BE2C (cell line): ENCODE data around the gene SPACA6.
"Not testable (repeated sequence)": the region's sequence is repeated elsewhere in the genome, so short reads cannot be mapped to it uniquely, and the experiment has no call there.

Experiments used
- DNase-seq: peaks from one replicate; pipeline ENCODE4 v3.0.0-alpha.2; 2020
- H3K27me3 ChIP-seq: fragments of 250-450 bp; sonication (Bioruptor Pico); 2 replicates; pipeline ENCODE4 v1.5.1; 2020; ENCODE audit warnings: mild to moderate bottlenecking
- H3K36me3 ChIP-seq: fragments of 250-450 bp; sonication (Bioruptor Pico); 2 replicates; pipeline ENCODE4 v1.5.1; 2020; ENCODE audit warnings: mild to moderate bottlenecking
- H3K4me1 ChIP-seq: fragments of 250-450 bp; sonication (Bioruptor Pico); 2 replicates; pipeline ENCODE4 v1.5.1; 2020
- H3K4me3 ChIP-seq: 2 replicates; pipeline ENCODE4 v1.5.1; 2011; ENCODE audit warnings: low read depth, low read length
- H3K9me3 ChIP-seq: fragments of 250-450 bp; sonication (Bioruptor Pico); 2 replicates; pipeline ENCODE4 v1.5.1; 2020
- CTCF ChIP-seq: IDR thresholded peaks from 2 replicates; pipeline ENCODE4 v1.5.1; 2012; ENCODE audit warnings: mild to moderate bottlenecking, low read depth, low read length

The SPACA6 gene

GRCh38 chr19:51668216-51668615, 24.9 kb upstream of the SPACA6 start:
- no peak for TF ChIP-seq CTCF
- Histone ChIP-seq H3K36me3 (no peaks in the 10 kb centered on the region), H3K4me3 (no peak overlapping the region), H3K4me1 (no peaks in the 10 kb centered on the region), H3K27me3 (peaks cover 9% of the 10 kb centered on the region), H3K9me3 (no peaks in the 10 kb centered on the region)
- DNase-seq, result no peak

- peak; percentile 52 for TF ChIP-seq CTCF
- not testable (repeated sequence) for H3K36me3 ChIP-seq, DNase-seq, H3K9me3 ChIP-seq, H3K4me1 ChIP-seq, H3K27me3 ChIP-seq, H3K4me3 ChIP-seq
These were observed 17.1 kb upstream of the SPACA6 start for GRCh38 chr19:51675911-51676565.

- H3K4me1 ChIP-seq, result no peaks in the 10 kb centered on the region
- no peak for TF ChIP-seq CTCF
- peaks cover 2% of the 10 kb centered on the region; the same call in 1 of the 2 replicates for H3K9me3 ChIP-seq
- H3K27me3 ChIP-seq, result no peaks in the 10 kb centered on the region
- no peak for DNase-seq
- no peaks in the 10 kb centered on the region for H3K36me3 ChIP-seq
- H3K4me3 ChIP-seq, result no peak overlapping the region
These were observed 16.5 kb upstream of the SPACA6 start for GRCh38 chr19:51676566-51677083.

GRCh38 chr19:51680474-51680873, 12.7 kb upstream of the SPACA6 start:
- no peak for DNase-seq
- Histone ChIP-seq H3K36me3 (no peaks in the 10 kb centered on the region), H3K27me3 (no peaks in the 10 kb centered on the region), H3K9me3 (peaks cover 2% of the 10 kb centered on the region; the same call in 1 of the 2 replicates), H3K4me1 (no peaks in the 10 kb centered on the region), H3K4me3 (no peak overlapping the region)
- no peak for TF ChIP-seq CTCF

- peaks cover 2% of the 10 kb centered on the region; the same call in 1 of the 2 replicates for H3K9me3 ChIP-seq
- no peaks in the 10 kb centered on the region for H3K4me1 ChIP-seq
- no peak overlapping the region for H3K4me3 ChIP-seq
- no peak for TF ChIP-seq CTCF
- no peak for DNase-seq
- no peaks in the 10 kb centered on the region for H3K27me3 ChIP-seq
- no peaks in the 10 kb centered on the region for H3K36me3 ChIP-seq
These were observed 11.7 kb upstream of the SPACA6 start for GRCh38 chr19:51681286-51681941.

- Histone ChIP-seq H3K4me3 (no peak overlapping the region), H3K9me3 (0 out of 2 replicates have a peak, but pooled peaks cover 1% of the 10 kb centered on the region), H3K36me3 (no peaks in the 10 kb centered on the region), H3K4me1 (peaks cover 4% of the 10 kb centered on the region; the same call in 1 of the 2 replicates), H3K27me3 (no peaks in the 10 kb centered on the region)
- no peak for DNase-seq
- TF ChIP-seq CTCF, result no peak
These were observed 7.0 kb upstream of the SPACA6 start for GRCh38 chr19:51686171-51686570.
